Measurements from ENCODE around the gene RSPRY1.
"Not testable (repeated sequence)": the region's sequence is repeated elsewhere in the genome, so short reads cannot be mapped to it uniquely, and the experiment has no call there.

Gene RSPRY1

GRCh38 chr16:57267343-57267742, 81.2 kb downstream of the RSPRY1 start:
- H3K27me3 Mint-ChIP-seq; H3K36me3 Mint-ChIP-seq (ENCODE audit: low read depth); H3K4me3 Mint-ChIP-seq; H3K9me3 Mint-ChIP-seq; DNase-seq: not testable (repeated sequence)
- Mint-ChIP-seq H3K4me1 (ENCODE audit: low read depth) (peaks cover 42% of the 10 kb centered on the region), H3K27ac (peak overlapping the region; percentile 77)

GRCh38 chr16:57268804-57269800, 83.0 kb downstream of the RSPRY1 start:
- peak overlapping the region; percentile 40 for H3K27ac Mint-ChIP-seq
- no peak for DNase-seq

GRCh38 chr16:57270221-57271062, 84.3 kb downstream of the RSPRY1 start:
- Mint-ChIP-seq H3K27ac (no peak overlapping the region), H3K4me1 (ENCODE audit: low read depth) (peaks cover 38% of the 10 kb centered on the region), H3K4me3 (no peak overlapping the region), H3K27me3 (no peaks in the 10 kb centered on the region), H3K9me3 (no peaks in the 10 kb centered on the region), H3K36me3 (ENCODE audit: low read depth) (no peaks in the 10 kb centered on the region)
- DNase-seq: no peak

More at GRCh38 chr16:57268804-57269800, 83.0 kb downstream of the RSPRY1 start:
- H3K9me3 Mint-ChIP-seq: no peaks in the 10 kb centered on the region
- H3K4me3 Mint-ChIP-seq: no peak overlapping the region
- H3K27me3 Mint-ChIP-seq: no peaks in the 10 kb centered on the region
- peaks cover 42% of the 10 kb centered on the region for H3K4me1 Mint-ChIP-seq (ENCODE audit: low read depth)
- no peaks in the 10 kb centered on the region for H3K36me3 Mint-ChIP-seq (ENCODE audit: low read depth)

- Mint-ChIP-seq H3K4me1 (ENCODE audit: low read depth) (peaks cover 33% of the 10 kb centered on the region), H3K27ac (no peak overlapping the region), H3K27me3 (no peaks in the 10 kb centered on the region), H3K9me3 (no peaks in the 10 kb centered on the region), H3K4me3 (no peak overlapping the region), H3K36me3 (ENCODE audit: low read depth) (no peaks in the 10 kb centered on the region)
- DNase-seq: no peak
These were observed 84.9 kb downstream of the RSPRY1 start for GRCh38 chr16:57271063-57271345.

GRCh38 chr16:57271867-57272495, 85.9 kb downstream of the RSPRY1 start:
- Mint-ChIP-seq H3K4me1 (ENCODE audit: low read depth) (peaks cover 29% of the 10 kb centered on the region), H3K27me3 (no peaks in the 10 kb centered on the region), H3K36me3 (ENCODE audit: low read depth) (no peaks in the 10 kb centered on the region), H3K27ac (no peak overlapping the region), H3K4me3 (no peak overlapping the region), H3K9me3 (no peaks in the 10 kb centered on the region)
- DNase-seq: no peak

- no peaks in the 10 kb centered on the region for H3K27me3 Mint-ChIP-seq
- H3K9me3 Mint-ChIP-seq: no peaks in the 10 kb centered on the region
- no peak overlapping the region for H3K4me3 Mint-ChIP-seq
- DNase-seq: no peak
- H3K36me3 Mint-ChIP-seq (ENCODE audit: low read depth): no peaks in the 10 kb centered on the region
- H3K4me1 Mint-ChIP-seq (ENCODE audit: low read depth): peaks cover 29% of the 10 kb centered on the region
- H3K27ac Mint-ChIP-seq: no peak overlapping the region
These were observed 87.2 kb downstream of the RSPRY1 start for GRCh38 chr16:57273359-57273758.

GRCh38 chr16:57273826-57274225, 87.7 kb downstream of the RSPRY1 start:
- Mint-ChIP-seq H3K27ac (no peak overlapping the region), H3K27me3 (no peaks in the 10 kb centered on the region), H3K4me3 (no peak overlapping the region), H3K4me1 (ENCODE audit: low read depth) (peaks cover 29% of the 10 kb centered on the region), H3K9me3 (no peaks in the 10 kb centered on the region), H3K36me3 (ENCODE audit: low read depth) (no peaks in the 10 kb centered on the region)
- no peak for DNase-seq

GRCh38 chr16:57275946-57276345, 89.8 kb downstream of the RSPRY1 start:
- H3K9me3 Mint-ChIP-seq; H3K4me3 Mint-ChIP-seq; DNase-seq; H3K27ac Mint-ChIP-seq; H3K27me3 Mint-ChIP-seq; H3K36me3 Mint-ChIP-seq (ENCODE audit: low read depth): not testable (repeated sequence)
- H3K4me1 Mint-ChIP-seq (ENCODE audit: low read depth): peaks cover 28% of the 10 kb centered on the region

GRCh38 chr16:57276596-57276995, 90.5 kb downstream of the RSPRY1 start:
- Mint-ChIP-seq H3K4me3 (no peak overlapping the region), H3K27ac (no peak overlapping the region), H3K4me1 (ENCODE audit: low read depth) (peaks cover 28% of the 10 kb centered on the region), H3K27me3 (no peaks in the 10 kb centered on the region), H3K9me3 (no peaks in the 10 kb centered on the region), H3K36me3 (ENCODE audit: low read depth) (no peaks in the 10 kb centered on the region)
- no peak for DNase-seq

GRCh38 chr16:57277586-57277985, 91.5 kb downstream of the RSPRY1 start:
- H3K27me3 Mint-ChIP-seq: no peaks in the 10 kb centered on the region
- no peaks in the 10 kb centered on the region for H3K36me3 Mint-ChIP-seq (ENCODE audit: low read depth)
- no peak overlapping the region for H3K27ac Mint-ChIP-seq
- H3K4me3 Mint-ChIP-seq: no peak overlapping the region
- no peak for DNase-seq
- peaks cover 28% of the 10 kb centered on the region for H3K4me1 Mint-ChIP-seq (ENCODE audit: low read depth)
- no peaks in the 10 kb centered on the region for H3K9me3 Mint-ChIP-seq

GRCh38 chr16:57278494-57278893, 92.4 kb downstream of the RSPRY1 start:
- DNase-seq: no peak
- Mint-ChIP-seq H3K27me3 (peaks cover 3% of the 10 kb centered on the region), H3K27ac (no peak overlapping the region), H3K9me3 (no peaks in the 10 kb centered on the region), H3K36me3 (ENCODE audit: low read depth) (no peaks in the 10 kb centered on the region), H3K4me3 (no peak overlapping the region), H3K4me1 (ENCODE audit: low read depth) (peaks cover 28% of the 10 kb centered on the region)

- Mint-ChIP-seq H3K4me1 (ENCODE audit: low read depth) (peaks cover 34% of the 10 kb centered on the region), H3K27ac (no peak overlapping the region), H3K36me3 (ENCODE audit: low read depth) (no peaks in the 10 kb centered on the region), H3K9me3 (no peaks in the 10 kb centered on the region), H3K27me3 (peaks cover 12% of the 10 kb centered on the region), H3K4me3 (no peak overlapping the region)
- DNase-seq: no peak
These were observed 93.9 kb downstream of the RSPRY1 start for GRCh38 chr16:57279780-57280638.

GRCh38 chr16:57281791-57282190, 95.7 kb downstream of the RSPRY1 start:
- Mint-ChIP-seq H3K4me1 (ENCODE audit: low read depth) (peaks cover 34% of the 10 kb centered on the region), H3K36me3 (ENCODE audit: low read depth) (no peaks in the 10 kb centered on the region), H3K4me3 (no peak overlapping the region), H3K9me3 (no peaks in the 10 kb centered on the region), H3K27me3 (peaks cover 17% of the 10 kb centered on the region), H3K27ac (no peak overlapping the region)
- no peak for DNase-seq
